A172 (cell line): ENCODE results near the gene STIM2. TPM values are rescaled to one million over a fixed set of nuclear protein-coding genes. Genes with fewer than 3 reads are reported as not detected.
"Not testable (repeated sequence)": the region's sequence is repeated elsewhere in the genome, so short reads cannot be mapped to it uniquely, and the experiment has no call there.

Experiments used
- DNase-seq: peaks from one replicate; pipeline ENCODE4 v3.0.0-alpha.2; 2015; ENCODE audit warnings: low spot score
- total RNA-seq: library from RNA; depleted of rRNA; stranded (reverse); fragments of >200 nt; shearing (Covaris generic); gene quantifications from 2 replicates; pipeline ENCODE4 v1.2.3, GENCODE V29; 2014

Gene STIM2
- total RNA-seq, 1 experiment from 2014 or later = 10.0 TPM

DNA sequence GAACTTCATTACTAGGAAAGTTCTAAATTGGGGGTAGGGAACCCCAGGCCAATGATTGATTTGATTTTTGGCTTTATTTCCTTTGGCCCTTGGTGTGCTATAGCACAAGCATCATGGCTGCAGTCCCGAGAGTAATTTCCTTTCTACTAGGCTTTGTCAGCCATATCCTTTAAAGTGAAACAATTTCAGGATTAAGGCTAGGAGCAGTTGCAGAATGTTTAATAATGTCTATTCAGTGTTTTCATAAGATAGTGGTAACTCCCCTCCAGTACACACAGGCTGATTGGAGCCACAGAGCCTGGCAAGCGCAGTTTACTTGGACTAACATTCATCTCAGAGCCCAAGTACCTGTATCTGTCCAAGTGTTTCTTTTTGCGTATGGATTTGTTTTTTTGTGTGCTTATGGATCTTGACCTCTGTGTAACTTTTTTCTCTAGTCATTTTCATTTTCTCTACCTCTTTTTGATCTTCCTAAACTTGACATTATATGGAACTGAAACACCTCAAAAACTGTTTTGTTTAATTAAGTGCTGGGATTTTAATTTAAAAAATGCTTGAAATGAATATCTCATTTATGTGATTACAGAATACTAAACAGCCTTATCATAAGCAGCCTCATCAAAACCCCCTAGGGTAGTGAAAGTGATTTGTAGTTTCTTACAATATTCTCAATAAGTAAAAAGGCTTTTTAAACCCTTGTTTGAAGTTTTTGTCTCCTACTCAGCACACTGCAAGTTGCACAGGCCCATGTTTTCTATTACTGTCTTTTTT, 7.5 kb downstream of the STIM2 start:
- DNase-seq = no peak

DNA sequence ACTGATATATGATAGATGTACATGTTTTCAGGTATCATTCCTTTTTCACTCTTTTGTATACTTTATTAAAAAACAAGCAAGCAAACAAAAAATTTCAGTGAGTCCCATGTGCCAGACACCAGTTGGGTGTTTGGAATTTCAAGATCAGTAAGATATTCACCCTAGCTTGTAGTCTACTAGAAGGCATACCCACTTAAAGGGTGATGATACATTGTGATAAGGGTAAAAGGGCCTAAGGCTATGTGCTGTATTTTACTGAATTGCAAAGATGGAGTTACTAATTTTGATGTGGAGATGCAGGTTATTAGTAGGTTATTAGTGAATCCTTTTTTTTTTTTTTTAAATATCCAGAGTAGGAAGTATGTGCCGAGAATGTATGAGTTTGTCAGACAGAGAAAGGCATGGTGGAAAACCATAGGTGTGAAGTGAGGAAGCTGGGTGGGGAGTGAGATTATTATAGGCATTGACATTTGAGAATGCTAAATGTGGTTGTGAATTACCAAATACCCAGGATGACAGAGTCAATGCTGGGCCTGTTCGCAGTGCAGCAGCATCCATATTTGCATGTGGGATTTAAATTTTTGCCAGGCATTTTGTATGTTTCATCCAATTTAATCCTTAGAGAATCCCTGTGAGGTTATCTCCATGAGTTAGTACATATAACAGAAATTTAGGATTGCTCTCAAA, 10.1 kb downstream of the STIM2 start:
- no peak for DNase-seq

DNA sequence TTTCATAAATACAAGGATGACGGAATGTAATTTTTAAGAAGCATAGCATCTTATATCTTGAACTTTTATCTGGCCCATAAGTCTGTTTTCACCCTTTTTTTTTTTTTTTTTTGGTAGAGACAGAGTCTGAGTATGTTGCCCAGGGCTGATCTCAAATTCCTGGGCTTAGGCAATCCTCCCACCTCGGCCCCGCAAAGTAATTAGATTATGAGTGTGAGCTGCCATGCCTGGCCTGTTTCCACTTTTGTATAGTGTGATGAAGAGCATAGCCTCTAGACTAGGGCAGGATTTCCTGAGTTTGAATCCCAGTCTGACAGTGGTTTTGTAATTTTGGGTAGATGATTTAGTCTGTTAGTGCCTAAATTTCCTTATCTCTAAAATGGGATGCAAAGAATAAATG, 11.0 kb downstream of the STIM2 start:
- DNase-seq = no peak

DNA sequence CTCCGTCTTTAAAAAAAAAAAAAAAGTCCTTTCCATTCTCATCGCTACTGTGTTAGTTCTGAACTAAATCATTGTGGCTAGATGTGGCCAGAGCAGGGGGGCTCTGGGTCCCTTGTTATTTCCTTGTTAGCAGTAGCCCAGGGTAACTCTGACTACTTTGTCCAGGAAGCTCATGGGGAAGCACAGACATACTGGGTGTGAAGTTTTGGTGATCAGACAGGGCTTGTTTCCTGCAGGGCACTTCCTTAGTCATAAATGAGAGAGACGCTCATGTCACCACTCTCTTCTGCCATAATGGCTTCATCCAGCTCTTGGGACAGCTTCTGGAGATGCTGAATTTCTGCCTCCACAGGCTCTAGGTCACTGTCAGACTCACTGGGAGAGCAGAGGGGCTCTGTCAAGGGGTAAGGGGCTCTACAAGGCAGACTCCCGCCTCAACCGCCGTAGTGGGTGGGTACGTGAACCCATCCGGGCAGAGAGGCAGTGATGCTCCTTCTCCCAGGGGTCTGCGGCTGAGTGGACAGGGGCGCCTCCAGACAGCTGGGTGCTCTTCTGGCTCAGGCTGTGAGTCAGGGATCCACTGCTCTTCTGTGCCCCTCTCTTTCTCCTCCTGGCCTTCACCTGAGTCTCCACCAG, 12.9 kb downstream of the STIM2 start:
- no peak for DNase-seq

DNA sequence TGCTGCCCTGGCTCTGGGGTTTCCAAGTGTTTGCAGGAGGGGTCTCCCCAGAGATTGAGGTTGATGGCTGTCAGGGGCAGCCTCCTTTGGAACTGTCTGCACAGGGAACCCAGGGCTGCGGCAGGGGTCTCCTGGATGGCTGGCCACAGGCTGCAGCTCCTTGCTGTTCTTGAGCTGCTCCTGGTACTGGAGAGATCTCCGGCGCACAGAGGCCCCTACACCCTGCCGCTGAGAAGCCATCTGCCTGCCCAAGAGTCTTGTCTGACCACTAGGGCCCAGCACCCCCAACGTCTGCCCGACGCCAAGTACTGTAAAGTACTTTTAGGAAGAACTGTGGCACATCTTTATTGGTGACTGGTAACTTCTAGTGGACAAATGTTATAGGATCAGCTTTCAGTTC, 13.5 kb downstream of the STIM2 start:
- DNase-seq = no peak

DNA sequence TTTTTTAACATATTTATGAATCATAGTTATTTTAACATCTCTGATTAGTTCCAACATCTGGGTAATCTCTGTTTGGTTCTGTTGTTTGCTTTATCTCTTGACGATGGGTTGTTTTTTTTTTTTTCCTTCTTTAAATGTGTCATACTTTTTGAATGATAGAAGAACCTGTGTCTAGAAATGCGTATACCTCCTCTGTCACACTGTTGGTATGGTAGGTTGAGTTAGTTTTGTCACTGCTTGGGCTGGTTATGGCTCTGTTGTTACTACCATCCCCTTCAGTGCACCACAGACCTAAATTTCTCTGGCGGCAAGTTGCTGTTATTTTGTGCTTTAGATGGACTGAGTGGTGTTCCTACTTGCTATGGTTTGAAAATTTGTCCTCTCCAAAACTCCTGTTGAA, 16.8 kb downstream of the STIM2 start:
- DNase-seq = no peak

DNA sequence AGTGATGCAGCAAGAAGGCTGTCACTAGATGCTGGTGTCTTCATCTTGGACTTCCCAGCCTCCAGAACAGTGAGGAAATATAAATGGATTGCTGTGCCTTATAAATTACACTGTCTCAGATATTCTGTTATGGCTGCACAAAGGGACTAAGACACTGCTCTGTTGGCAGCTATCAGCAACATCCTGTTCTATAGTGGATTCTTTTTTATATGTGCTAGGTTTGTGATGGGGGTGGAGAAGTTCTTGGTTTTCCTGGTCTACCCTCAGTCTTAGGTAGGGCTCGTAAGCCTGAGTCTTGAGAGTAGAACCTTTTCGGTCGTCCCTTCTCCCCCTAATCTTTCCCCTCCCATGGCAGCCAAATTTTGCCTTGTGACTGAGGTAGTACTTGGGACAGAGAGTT, 17.3 kb downstream of the STIM2 start:
- no peak for DNase-seq

DNA sequence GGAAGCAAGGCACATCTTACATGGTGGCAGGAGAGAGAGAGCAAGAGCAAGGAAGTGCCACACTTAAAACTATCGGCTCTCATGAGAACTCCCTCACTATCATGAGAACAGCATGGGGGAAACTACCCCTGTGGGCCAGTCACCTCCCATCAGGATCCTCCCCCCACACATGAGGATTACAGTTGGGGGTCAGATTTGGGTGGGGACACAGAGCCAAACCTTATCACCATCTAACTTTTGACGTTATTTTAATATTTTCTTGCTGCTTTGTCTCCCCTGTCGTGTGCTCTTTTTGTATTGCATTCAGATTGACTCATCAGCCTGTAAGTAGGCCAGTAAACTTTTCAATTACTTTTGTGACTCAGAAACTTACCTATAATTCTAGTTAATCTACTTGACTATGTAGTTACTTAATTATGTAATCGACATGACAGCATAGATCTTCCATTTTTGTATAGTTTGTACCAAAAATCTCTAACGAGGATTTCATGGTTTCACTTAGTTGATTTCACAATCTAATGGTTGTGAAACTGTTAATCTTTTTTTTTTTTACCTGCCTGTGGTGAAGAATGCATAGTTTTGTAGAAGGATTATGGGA, 18.3 kb downstream of the STIM2 start:
- no peak for DNase-seq

DNA sequence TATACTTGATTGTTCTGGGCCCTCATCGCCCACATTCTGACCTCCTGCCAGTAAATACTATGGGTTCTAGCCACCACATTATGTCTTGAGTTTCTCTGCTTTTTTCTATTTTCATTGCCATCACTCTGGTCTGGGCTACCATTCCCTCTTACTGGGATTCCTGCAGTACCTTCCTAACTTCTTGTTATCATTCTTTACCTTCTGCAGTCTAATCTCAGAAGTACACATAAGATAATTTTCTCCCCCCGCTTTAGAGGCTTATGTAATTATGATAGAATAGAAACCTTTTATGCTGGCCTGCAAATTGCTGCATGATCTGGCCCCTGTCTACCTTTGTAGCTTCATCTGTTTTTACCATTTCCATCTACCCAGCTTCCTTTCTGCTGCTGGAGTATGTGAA, 19.2 kb downstream of the STIM2 start:
- no peak for DNase-seq

DNA sequence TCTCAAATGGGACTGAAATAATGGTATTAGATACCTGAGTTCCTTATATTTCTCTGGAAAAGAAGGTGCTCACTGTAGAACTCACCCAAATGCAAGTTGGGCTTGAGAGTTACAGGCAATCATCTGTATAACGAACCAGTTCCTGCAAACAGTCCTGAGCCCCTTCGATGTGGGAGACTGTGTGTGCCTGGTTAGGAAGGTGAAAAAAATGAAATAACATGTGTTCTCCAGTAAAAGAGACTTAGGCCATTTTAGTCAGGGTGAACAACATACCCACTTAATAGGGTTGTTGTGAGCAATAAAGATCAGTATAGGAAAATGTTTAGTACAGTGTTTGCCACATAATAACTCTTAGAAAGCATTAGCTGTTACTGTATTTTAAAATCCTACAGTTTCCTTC, 23.4 kb downstream of the STIM2 start:
- DNase-seq = no peak

DNA sequence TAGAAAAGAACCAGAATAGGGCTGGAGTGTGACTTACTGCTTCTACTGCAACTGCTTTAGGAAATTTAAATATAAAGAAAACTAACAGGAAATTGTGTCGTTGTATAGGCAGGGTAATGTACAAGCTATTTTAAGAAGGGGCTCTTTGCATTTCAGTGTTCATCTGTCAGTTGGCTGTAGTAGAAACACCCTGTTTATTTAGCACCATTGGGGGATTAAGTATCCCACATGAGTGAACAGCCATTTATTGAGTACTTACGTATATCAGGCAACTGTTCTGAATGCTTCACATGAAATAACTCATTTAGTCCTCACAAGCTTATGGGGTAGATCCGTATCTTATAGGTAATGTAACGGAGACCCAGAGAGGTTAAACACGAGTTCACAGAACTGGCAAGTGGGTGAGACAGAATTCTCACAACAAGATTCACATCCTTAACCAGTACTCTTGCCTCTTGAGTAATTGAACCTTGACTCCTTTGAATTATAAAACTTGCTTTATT, 23.9 kb downstream of the STIM2 start:
- DNase-seq = no peak

DNA sequence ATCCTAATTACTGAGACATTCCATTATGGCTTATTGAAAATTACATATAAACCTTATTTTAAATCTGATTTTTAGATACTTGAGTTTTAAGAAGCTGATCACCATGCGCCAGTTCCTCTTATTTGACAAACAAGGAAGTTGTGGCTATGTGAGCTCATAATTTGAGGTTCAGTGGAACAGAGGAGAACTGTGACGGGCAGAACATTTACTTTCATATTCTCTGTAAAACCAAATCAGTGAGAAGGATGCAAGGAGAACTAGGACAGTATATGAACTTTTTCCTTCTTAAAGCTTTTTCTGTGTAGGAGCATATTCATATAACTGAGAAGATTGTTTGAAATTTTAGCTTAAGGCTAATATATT, 25.3 kb downstream of the STIM2 start:
- no peak for DNase-seq

DNA sequence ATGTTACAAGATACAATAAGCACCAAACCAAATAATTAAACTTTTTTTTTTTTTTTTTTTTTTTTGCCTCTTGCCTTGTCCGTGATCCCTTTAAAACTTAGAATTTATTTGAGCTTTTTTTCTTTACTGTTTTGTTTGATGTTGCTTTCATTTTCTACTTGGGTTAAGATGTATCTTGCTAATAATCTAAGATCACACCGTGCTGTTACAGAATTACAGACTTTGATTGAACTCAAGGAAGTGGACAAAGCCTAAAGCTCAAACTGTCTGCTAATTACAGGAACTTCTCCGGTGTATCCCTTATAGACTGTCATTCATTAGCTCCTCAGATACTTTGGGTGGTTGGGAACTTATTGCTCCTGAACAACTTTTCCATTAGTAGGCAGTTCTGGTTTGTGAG, 26.5 kb downstream of the STIM2 start:
- no peak for DNase-seq

DNA sequence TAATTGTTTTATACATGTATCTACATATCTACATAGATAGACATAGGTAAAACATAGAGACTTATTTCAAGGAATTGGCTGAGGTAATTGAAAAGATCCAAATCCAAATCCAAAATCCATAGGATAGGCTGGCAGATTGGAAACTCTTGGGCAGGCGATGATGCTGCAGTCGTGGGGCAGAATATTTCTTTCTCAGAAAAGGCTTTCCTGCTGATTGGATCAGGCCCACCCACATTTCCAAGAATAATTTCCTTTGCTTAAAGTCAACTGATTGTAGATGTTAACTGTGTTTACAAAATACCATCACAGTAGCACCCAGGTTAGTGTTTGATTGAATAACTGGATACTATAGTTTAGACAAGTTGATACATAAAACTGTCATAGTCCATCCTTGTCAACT, 27.2 kb downstream of the STIM2 start:
- DNase-seq = no peak

DNA sequence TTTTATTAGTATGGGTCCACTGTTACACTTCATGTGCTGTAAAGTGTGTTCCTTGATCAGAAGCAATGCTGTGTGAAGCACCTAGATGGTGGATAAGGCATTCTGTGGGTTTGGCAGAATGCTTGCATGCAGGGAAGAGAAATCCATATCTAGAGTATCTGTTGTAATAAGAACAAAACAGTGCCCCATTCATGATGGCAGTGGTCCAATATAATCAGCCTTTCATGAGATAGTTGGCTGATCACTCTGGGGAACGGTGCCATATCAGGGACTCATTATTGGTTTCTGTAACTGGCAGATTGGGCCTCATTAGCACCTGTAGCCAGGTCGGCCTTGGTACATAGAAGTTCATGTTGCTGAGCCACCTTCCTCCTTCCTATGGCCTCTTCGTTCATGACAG, 28.7 kb downstream of the STIM2 start:
- no peak for DNase-seq

DNA sequence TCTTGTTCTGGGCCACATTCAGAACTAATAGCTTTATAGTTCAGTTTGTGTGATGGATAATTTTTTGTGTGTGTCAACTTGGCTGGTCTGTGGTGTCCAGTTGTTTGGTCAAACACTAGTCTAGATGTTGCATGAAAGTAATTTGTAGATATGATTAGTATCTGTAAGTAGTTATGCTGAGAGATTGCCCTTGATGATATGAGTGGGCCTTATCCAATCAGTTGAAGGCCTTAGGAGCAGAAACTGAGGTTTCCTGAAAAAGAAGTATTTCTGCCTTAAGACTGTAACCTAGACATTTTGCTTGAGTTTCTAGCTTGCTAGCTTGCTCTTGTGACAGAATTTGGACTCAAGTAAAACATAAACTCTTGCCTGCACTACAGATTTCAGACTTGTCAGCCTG, 30.4 kb downstream of the STIM2 start:
- no peak for DNase-seq

DNA sequence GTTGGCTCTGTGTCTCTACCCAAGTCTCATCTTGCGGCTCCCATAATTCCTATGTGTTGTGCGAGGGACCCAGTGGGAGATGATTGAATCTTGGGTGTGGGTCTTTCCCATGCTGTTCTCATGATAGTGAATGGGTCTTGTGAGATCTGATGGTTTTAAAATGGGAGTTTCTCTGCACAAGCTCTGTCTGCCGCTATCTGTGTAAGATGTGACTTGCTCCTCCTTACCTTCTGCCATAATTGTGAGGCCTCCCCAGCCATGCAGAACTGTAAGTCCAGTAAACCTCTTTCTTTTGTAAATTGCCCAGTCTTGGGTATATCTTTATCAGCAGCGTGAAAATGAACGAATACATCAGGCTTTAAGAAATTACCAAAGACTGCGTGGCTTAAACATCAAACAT, 31.2 kb downstream of the STIM2 start:
- DNase-seq = no peak

DNA sequence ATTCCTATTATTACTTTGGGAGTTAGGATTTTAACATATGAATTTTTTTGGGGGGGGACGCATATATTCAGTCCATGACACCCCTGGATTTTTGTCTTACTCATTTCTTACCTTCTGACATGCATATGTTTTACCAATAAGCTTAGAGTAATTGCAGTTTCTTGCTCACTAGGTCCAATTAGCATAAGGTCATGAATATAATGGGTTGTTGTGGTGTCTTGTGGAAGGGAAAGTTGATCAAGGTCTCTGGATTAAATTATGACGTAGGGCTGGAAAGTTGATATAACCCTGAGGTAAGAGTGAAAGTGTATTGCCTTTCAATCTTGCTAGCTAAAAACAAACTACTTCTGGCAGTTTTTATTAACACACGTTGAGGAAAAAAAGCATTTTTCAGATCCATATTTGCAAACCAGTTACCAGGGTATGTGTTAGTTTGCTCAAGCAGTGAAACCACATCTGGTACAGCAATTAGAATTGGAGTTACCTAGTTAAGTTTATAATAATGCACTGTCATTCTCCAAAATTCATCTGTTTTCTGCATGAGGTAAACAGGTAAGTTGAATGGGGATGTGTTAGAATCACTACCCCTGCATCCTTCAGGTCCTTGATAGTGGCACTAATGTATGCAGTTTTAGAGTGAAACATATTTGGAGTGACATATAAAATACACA, 32.0 kb downstream of the STIM2 start:
- no peak for DNase-seq

DNA sequence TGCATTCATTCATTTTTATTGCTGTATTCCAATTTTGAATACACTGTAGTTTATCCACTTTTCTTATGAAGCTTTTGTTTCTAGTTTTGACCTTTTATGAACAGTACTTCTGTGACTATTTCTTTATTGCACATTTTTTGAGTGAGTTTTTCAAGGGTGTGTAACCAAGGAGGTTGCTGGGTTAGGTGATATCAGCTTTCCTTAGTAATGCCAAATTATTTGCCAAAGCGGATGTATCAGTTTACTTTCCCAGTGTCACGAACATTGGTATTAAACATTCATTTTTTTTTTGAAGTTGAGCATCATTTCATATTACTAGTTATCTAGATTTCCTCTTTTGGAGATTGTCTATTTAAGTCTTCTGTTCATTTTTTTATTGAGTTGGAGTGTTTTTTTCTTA, 32.9 kb downstream of the STIM2 start:
- DNase-seq = no peak

DNA sequence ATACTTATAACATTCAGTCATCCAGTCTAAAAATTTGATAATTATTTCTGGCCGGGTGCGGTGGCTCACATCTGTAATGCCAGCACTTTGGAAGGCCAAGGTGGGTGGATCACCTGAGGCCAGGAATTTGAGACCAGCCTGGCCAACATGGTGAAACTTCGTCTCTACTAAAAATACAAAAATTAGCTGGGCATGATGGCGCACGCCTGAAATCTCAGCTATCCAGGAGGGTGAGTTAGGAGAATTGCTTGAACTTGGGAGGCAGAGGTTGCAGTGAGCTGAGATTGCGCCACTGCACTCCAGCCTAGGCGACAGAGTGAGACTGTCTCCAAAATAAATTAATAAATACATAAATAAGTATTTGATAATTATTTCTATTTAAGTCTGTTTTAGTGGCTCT, 34.2 kb downstream of the STIM2 start:
- not testable (repeated sequence) for DNase-seq

DNA sequence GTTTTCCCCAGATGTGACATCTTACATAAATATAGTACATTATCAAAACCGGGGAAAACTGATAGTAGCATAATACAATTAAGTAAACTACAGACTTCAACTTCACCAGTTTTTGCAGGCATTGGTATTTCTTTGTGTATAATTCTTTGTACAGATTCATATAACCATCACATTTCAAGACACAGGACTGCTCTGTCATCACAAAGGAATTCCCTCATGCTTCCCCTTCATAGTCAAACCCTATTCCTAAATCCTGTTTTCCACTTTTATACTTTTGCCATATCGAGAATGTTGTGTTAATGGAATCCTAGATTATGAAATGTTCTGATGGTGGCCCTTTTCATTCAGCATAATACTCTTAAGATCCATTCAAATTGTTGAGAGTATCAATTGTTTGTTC, 36.0 kb downstream of the STIM2 start:
- no peak for DNase-seq

DNA sequence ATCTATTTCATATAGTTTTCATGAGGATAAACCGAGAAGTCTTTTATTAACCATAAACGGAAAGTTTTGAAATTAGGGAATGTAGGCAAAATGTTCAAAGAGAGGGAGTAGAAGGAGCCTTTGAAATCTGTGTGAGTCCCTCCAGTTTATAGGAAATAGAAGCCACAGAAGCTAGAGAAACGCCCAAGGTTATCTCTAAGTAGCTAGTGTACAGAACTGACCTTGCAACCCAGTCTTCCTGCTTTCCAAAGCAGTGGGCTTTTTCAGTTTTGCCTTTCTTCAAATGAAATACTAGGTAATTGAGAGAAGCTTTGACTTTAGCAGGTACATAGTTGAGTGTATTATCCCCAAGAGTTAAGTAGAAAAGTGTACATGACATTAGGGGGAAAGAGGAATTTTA, 39.4 kb downstream of the STIM2 start:
- no peak for DNase-seq
